Measurements from ENCODE around the gene ITSN1. TPM values are rescaled to one million over a fixed set of nuclear protein-coding genes. Genes with fewer than 3 reads are reported as not detected.

The ITSN1 gene
- total RNA-seq, 1 experiment from 2014 or later = 88.5 TPM

- CTCF ChIA-PET = interaction anchor here (0.6 kb wide), 1 partner anchor 143 kb away, joined by 3 read pairs; no protein-coding TSS in a partner anchor
These were observed 106.6 kb downstream of the ITSN1 start for GRCh38 chr21:33748903-33749302.

GRCh38 chr21:33750017-33750416, 107.7 kb downstream of the ITSN1 start:
- no peaks in the 10 kb centered on the region; the same call in 1 of the 2 replicates for H3K4me1 ChIP-seq
- no peak for TF ChIP-seq CTCF (IDR thresholded peaks at IDR 0.05; ENCODE audit: insufficient read depth in 1 of 2, low read depth in 1 of 2, low read length in 1 of 2, severe bottlenecking in 1 of 2, unreplicated experiment in 1 of 2)
- Mint-ChIP-seq H3K27ac (ENCODE audit: unreplicated experiment) (no peak overlapping the region), H3K9me3 (ENCODE audit: unreplicated experiment) (peaks cover 20% of the 10 kb centered on the region), H3K27me3 (ENCODE audit: insufficient read depth, unreplicated experiment) (no peaks in the 10 kb centered on the region), H3K4me3 (ENCODE audit: unreplicated experiment) (no peak overlapping the region), H3K36me3 (ENCODE audit: insufficient read depth, unreplicated experiment) (peaks cover 59% of the 10 kb centered on the region), H3K4me1 (ENCODE audit: low read depth, unreplicated experiment) (peaks cover 7% of the 10 kb centered on the region)
- no peaks in the 10 kb centered on the region for H3K9me3 ChIP-seq
- no TSS peak for BruUV-seq (replicated peaks)
- POLR2A ChIA-PET = no interaction called here
- H3K4me3 ChIP-seq (ENCODE audit: low read depth, low read length) = no peak overlapping the region
- no peaks in the 10 kb centered on the region for H3K36me3 ChIP-seq (ENCODE audit: control insufficient read depth, insufficient read depth, low read length)
- DNase-seq = no peak
- CTCF ChIA-PET = no interaction called here
- intact Hi-C loops (cut with micrococcal nuclease; ENCODE audit: unreplicated experiment) = no loop called here
- no peaks in the 10 kb centered on the region for H3K27me3 ChIP-seq (replicated peaks; ENCODE audit: control insufficient read depth, insufficient read depth, low read length)

More at GRCh38 chr21:33748903-33749302, 106.6 kb downstream of the ITSN1 start:
- intact Hi-C loops (cut with micrococcal nuclease; ENCODE audit: unreplicated experiment) = no loop called here
- POLR2A ChIA-PET = no interaction called here
- Histone ChIP-seq H3K36me3 (ENCODE audit: control insufficient read depth, insufficient read depth, low read length) (no peaks in the 10 kb centered on the region), H3K9me3 (peaks cover 2% of the 10 kb centered on the region), H3K4me3 (ENCODE audit: low read depth, low read length) (no peak overlapping the region), H3K27me3 (replicated peaks; ENCODE audit: control insufficient read depth, insufficient read depth, low read length) (no peaks in the 10 kb centered on the region), H3K4me1 (no peaks in the 10 kb centered on the region)
- H3K27me3 Mint-ChIP-seq (ENCODE audit: insufficient read depth, unreplicated experiment) = no peaks in the 10 kb centered on the region
- H3K4me1 Mint-ChIP-seq (ENCODE audit: low read depth, unreplicated experiment) = peaks cover 1% of the 10 kb centered on the region
- no TSS peak for BruUV-seq (replicated peaks)
- no peak for TF ChIP-seq CTCF (IDR thresholded peaks at IDR 0.05; ENCODE audit: insufficient read depth in 1 of 2, low read depth in 1 of 2, low read length in 1 of 2, severe bottlenecking in 1 of 2, unreplicated experiment in 1 of 2)
- H3K27ac Mint-ChIP-seq (ENCODE audit: unreplicated experiment) = no peak overlapping the region
- DNase-seq = no peak
- peaks cover 66% of the 10 kb centered on the region for H3K36me3 Mint-ChIP-seq (ENCODE audit: insufficient read depth, unreplicated experiment)
- H3K9me3 Mint-ChIP-seq (ENCODE audit: unreplicated experiment) = peaks cover 20% of the 10 kb centered on the region
- H3K4me3 Mint-ChIP-seq (ENCODE audit: unreplicated experiment) = no peak overlapping the region

- BruUV-seq (replicated peaks) = no TSS peak
- Mint-ChIP-seq H3K27ac (ENCODE audit: unreplicated experiment) (no peak overlapping the region), H3K27me3 (ENCODE audit: insufficient read depth, unreplicated experiment) (no peaks in the 10 kb centered on the region), H3K9me3 (ENCODE audit: unreplicated experiment) (peaks cover 17% of the 10 kb centered on the region), H3K36me3 (ENCODE audit: insufficient read depth, unreplicated experiment) (peaks cover 52% of the 10 kb centered on the region), H3K4me3 (ENCODE audit: unreplicated experiment) (no peak overlapping the region), H3K4me1 (ENCODE audit: low read depth, unreplicated experiment) (peaks cover 7% of the 10 kb centered on the region)
- no peak overlapping the region for H3K4me3 ChIP-seq (ENCODE audit: low read depth, low read length)
- H3K9me3 ChIP-seq = no peaks in the 10 kb centered on the region
- no peaks in the 10 kb centered on the region for H3K27me3 ChIP-seq (replicated peaks; ENCODE audit: control insufficient read depth, insufficient read depth, low read length)
- H3K36me3 ChIP-seq (ENCODE audit: control insufficient read depth, insufficient read depth, low read length) = no peaks in the 10 kb centered on the region
- no peak for DNase-seq
- CTCF ChIA-PET = no interaction called here
- intact Hi-C loops (cut with micrococcal nuclease; ENCODE audit: unreplicated experiment) = no loop called here
- TF ChIP-seq CTCF (IDR thresholded peaks at IDR 0.05; ENCODE audit: insufficient read depth in 1 of 2, low read depth in 1 of 2, low read length in 1 of 2, severe bottlenecking in 1 of 2, unreplicated experiment in 1 of 2) = no peak
- peaks cover 8% of the 10 kb centered on the region; the same call in 1 of the 2 replicates for H3K4me1 ChIP-seq
- POLR2A ChIA-PET = no interaction called here
These were observed 108.8 kb downstream of the ITSN1 start for GRCh38 chr21:33751120-33751519.

All from Caco-2 (cell line).